AG04449 (cell line): Measurements from ENCODE around the gene ATAD1.

ENCODE experiments used
- CTCF ChIA-PET: fragments of 350-600 bp; formaldehyde crosslinking; extraction: SDS; loops from one replicate; lab custom pipeline; 2021; ENCODE audit warnings: antibody characterized with exemption; lab: Yijun Ruan, JAX
- POLR2A ChIA-PET: fragments of 400-600, 350-600 bp; formaldehyde crosslinking; extraction: SDS; loops from one replicate; lab custom pipeline; 2020; ENCODE audit warnings: antibody characterized with exemption, inconsistent platforms; lab: Yijun Ruan, JAX
- DNase-seq: peaks from one replicate; pipeline ENCODE4 v3.0.0-alpha.2; 2010; ENCODE audit warnings: low read depth, low spot score
- H3K4me3 ChIP-seq: 2 replicates; pipeline ENCODE4 v1.5.1; 2011; ENCODE audit warnings: low read depth, mild to moderate bottlenecking, control low read depth, low read length
- CTCF ChIP-seq: IDR thresholded peaks from one replicate; pipeline ENCODE4 v1.5.1; 2011; ENCODE audit warnings: mild to moderate bottlenecking, moderate library complexity, low read length, control low read depth, inconsistent platforms; ENCODE audit not compliant: insufficient read depth; ENCODE audit errors: missing control alignments

ATAD1 gene

GRCh38 chr10:87863053-87863943 lies 45.3 kb upstream of the ATAD1 start, which contains the start of the genes KLLN and PTEN:
Gene KLLN, minus strand, starts transcription at chr10:87863533. Its CDS starts 1,046 bp downstream, at chr10:87862487.
Gene PTEN, plus strand, starts transcription at chr10:87863625. Its CDS starts 845 bp downstream, at chr10:87864470.
- peak within 1 kb of the TSS; percentile 91 for H3K4me3 ChIP-seq
- TF ChIP-seq CTCF, result no peak
- POLR2A ChIA-PET, result interaction anchor here (0.5 to 2.2 kb wide), 13 partner anchors 18 to 528 kb away, joined by 3 to 12 read pairs (median 4); no protein-coding TSS in a partner anchor
- CTCF ChIA-PET, result interaction anchor here (1.8 to 22.0 kb wide), 6 partner anchors 10 to 692 kb away, joined by 4 to 304 read pairs (median 12); no protein-coding TSS in a partner anchor
- peak; percentile 53 for DNase-seq

DNA sequence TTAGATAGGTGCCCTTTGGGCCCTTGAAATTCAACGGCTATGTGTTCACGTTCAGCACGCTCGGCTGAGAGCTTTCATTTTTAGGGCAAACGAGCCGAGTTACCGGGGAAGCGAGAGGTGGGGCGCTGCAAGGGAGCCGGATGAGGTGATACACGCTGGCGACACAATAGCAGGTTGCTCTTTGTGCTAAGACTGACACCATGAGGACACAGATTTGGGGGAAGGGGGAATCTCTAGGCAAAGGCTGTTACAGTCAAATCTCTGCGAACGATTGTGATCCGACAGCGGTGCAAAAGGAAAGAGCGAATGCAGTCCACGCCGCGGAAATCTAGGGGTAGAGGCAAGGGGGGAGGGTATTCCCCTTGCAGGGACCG lies 44.6 kb upstream of the ATAD1 start:
- no peak for DNase-seq
- H3K4me3 ChIP-seq, result peak overlapping the region; percentile 91
- TF ChIP-seq CTCF, result no peak
- ChIA-PET CTCF (interaction anchor here (1.8 to 22.0 kb wide), 6 partner anchors 10 to 693 kb away, joined by 4 to 304 read pairs (median 12); no protein-coding TSS in a partner anchor), POLR2A (interaction anchor here (0.5 to 2.2 kb wide), 15 partner anchors 17 to 527 kb away, joined by 3 to 12 read pairs (median 4); no protein-coding TSS in a partner anchor)

DNA sequence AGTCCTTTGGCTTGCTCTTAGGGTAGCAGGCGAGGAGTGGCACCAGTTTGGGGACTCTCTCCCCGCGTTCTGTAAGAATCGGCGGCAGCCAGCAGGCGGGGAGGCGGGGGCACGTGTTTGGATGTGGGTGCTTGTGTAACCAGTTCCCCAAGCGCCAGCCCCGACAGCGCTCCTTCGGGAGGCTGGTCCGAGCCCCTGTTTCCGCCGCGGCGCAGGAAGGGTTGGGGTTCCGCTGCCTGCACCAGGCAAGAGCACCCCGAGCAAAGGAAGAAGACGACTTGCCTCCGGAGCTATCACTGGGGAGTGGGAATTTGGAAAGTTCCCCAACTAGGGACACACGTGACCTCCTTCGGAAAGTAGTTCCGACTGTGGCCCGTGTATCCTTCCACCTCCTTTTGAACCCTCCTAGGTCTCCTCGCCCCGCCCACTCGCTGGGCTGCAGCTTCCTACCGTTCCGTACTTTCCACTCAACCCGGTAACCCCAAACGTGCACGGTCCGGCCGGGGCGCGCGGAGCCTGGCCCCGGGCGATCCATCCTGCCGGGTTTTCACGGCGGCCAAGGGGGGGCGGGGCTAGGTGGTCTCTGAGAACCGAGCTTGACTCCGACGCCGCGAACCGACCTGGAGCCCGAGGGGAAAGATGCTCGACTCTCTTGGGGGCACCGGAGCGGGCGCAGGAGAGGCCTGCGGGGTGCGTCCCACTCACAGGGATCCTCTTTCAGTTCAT lies 44.1 kb upstream of the ATAD1 start:
- POLR2A ChIA-PET, result interaction anchor here (0.5 to 2.2 kb wide), 17 partner anchors 16 to 527 kb away, joined by 3 to 12 read pairs (median 4); no protein-coding TSS in a partner anchor
- peak; percentile 83 for DNase-seq
- peak overlapping the region; percentile 91 for H3K4me3 ChIP-seq
- CTCF ChIA-PET, result interaction anchor here (1.1 to 22.0 kb wide), 7 partner anchors 11 to 693 kb away, joined by 3 to 304 read pairs (median 10); no protein-coding TSS in a partner anchor
- TF ChIP-seq CTCF, result peak; percentile 11

- ChIA-PET CTCF (interaction anchor here (1.1 to 22.0 kb wide), 7 partner anchors 12 to 692 kb away, joined by 3 to 304 read pairs (median 10); no protein-coding TSS in a partner anchor), POLR2A (interaction anchor here (0.5 to 2.2 kb wide), 11 partner anchors 16 to 528 kb away, joined by 3 to 12 read pairs (median 5); no protein-coding TSS in a partner anchor)
- DNase-seq, result no peak
- peak overlapping the region; percentile 91 for H3K4me3 ChIP-seq
- peak; percentile 14 for TF ChIP-seq CTCF
These were observed 43.5 kb upstream of the ATAD1 start for GRCh38 chr10:87861566-87861952.

- no peak overlapping the region for H3K4me3 ChIP-seq
- POLR2A ChIA-PET, result interaction anchor here (1.0 to 1.1 kb wide), 3 partner anchors 292 to 517 kb away, joined by 5 read pairs; no protein-coding TSS in a partner anchor
- CTCF ChIA-PET, result interaction anchor here (1.1 to 22.0 kb wide), 7 partner anchors 12 to 692 kb away, joined by 3 to 304 read pairs (median 10); no protein-coding TSS in a partner anchor
- no peak for TF ChIP-seq CTCF
- no peak for DNase-seq
These were observed 42.9 kb upstream of the ATAD1 start for GRCh38 chr10:87860816-87861403.
